ENCODE data around the gene SNIP1. TPM values are rescaled to one million over a fixed set of nuclear protein-coding genes. Genes with fewer than 3 reads are reported as not detected.

Gene SNIP1
- polyA plus RNA-seq, 1 donor from 2014 or later, result 9.5 TPM

DNA sequence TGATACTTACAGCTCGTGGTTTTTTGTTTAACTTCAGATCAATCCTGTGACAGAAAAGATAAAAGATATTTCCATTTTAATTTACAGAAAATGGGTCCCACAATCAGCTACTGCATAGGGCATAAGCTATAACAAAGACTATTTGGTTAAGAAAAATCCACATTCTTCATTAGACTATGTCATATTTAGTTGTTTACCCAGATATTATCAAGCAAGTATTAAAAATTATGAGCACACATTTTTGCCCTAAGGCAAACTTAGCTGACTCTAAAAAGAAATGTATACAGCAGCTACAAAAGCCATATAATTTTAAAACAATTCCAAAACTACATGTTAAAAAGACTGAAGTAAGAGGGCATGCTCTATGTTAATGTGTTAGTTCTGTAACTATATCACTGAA is 58.2 kb downstream of the SNIP1 start:
- no peak overlapping the region for H3K9ac ChIP-seq (ENCODE audit: low read length)
- no peak overlapping the region for H3K27ac ChIP-seq (ENCODE audit: low read length)
- no peaks in the 10 kb centered on the region for H3K9me3 ChIP-seq (ENCODE audit: low read length)
- H4K20me1 ChIP-seq (ENCODE audit: insufficient read depth), result no peaks in the 10 kb centered on the region
- H3K9me2 ChIP-seq (ENCODE audit: insufficient read depth, low read length), result no peaks in the 10 kb centered on the region
- H3K4me3 ChIP-seq (ENCODE audit: low read length), result no peak overlapping the region
- H3K36me3 ChIP-seq (ENCODE audit: insufficient read depth, low read length), result no peaks in the 10 kb centered on the region
- no peaks in the 10 kb centered on the region for H3F3A ChIP-seq (ENCODE audit: insufficient read depth, low read length, poor library complexity, severe bottlenecking)
- H3K4me2 ChIP-seq (ENCODE audit: low read length), result no peak overlapping the region
- TF ChIP-seq, protein P1, sequence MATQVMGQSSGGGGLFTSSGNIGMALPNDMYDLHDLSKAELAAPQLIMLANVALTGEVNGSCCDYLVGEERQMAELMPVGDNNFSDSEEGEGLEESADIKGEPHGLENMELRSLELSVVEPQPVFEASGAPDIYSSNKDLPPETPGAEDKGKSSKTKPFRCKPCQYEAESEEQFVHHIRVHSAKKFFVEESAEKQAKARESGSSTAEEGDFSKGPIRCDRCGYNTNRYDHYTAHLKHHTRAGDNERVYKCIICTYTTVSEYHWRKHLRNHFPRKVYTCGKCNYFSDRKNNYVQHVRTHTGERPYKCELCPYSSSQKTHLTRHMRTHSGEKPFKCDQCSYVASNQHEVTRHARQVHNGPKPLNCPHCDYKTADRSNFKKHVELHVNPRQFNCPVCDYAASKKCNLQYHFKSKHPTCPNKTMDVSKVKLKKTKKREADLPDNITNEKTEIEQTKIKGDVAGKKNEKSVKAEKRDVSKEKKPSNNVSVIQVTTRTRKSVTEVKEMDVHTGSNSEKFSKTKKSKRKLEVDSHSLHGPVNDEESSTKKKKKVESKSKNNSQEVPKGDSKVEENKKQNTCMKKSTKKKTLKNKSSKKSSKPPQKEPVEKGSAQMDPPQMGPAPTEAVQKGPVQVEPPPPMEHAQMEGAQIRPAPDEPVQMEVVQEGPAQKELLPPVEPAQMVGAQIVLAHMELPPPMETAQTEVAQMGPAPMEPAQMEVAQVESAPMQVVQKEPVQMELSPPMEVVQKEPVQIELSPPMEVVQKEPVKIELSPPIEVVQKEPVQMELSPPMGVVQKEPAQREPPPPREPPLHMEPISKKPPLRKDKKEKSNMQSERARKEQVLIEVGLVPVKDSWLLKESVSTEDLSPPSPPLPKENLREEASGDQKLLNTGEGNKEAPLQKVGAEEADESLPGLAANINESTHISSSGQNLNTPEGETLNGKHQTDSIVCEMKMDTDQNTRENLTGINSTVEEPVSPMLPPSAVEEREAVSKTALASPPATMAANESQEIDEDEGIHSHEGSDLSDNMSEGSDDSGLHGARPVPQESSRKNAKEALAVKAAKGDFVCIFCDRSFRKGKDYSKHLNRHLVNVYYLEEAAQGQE (IDR thresholded peaks at IDR 0.05; ENCODE audit: borderline replicate concordance), result no peak
- TF ChIP-seq RAD21 (conservative IDR thresholded peaks at IDR 0.05) (no peak), MXI1 (conservative IDR thresholded peaks at IDR 0.05; ENCODE audit: poor library complexity, severe bottlenecking) (no peak), TAF1 (IDR thresholded peaks at IDR 0.05; ENCODE audit: low read depth) (no peak), EZH2 (IDR thresholded peaks at IDR 0.05; ENCODE audit: borderline replicate concordance, insufficient read depth, low read length, poor library complexity, severe bottlenecking) (no peak), SMC3 (conservative IDR thresholded peaks at IDR 0.05; ENCODE audit: poor library complexity) (no peak), EP300 (conservative IDR thresholded peaks at IDR 0.05; ENCODE audit: poor library complexity, severe bottlenecking) (no peak), POLR2AphosphoS5 (IDR thresholded peaks at IDR 0.05) (no peak)
- TF ChIP-seq, protein P2, sequence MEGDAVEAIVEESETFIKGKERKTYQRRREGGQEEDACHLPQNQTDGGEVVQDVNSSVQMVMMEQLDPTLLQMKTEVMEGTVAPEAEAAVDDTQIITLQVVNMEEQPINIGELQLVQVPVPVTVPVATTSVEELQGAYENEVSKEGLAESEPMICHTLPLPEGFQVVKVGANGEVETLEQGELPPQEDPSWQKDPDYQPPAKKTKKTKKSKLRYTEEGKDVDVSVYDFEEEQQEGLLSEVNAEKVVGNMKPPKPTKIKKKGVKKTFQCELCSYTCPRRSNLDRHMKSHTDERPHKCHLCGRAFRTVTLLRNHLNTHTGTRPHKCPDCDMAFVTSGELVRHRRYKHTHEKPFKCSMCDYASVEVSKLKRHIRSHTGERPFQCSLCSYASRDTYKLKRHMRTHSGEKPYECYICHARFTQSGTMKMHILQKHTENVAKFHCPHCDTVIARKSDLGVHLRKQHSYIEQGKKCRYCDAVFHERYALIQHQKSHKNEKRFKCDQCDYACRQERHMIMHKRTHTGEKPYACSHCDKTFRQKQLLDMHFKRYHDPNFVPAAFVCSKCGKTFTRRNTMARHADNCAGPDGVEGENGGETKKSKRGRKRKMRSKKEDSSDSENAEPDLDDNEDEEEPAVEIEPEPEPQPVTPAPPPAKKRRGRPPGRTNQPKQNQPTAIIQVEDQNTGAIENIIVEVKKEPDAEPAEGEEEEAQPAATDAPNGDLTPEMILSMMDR (IDR thresholded peaks at IDR 0.05; ENCODE audit: poor library complexity, severe bottlenecking), result no peak
- no peak overlapping the region for H2AFZ ChIP-seq (ENCODE audit: low read depth, low read length)
- no peaks in the 10 kb centered on the region for H3K79me2 ChIP-seq (replicated peaks; ENCODE audit: insufficient read depth, low read length)
- no peaks in the 10 kb centered on the region for H3K27me3 ChIP-seq (ENCODE audit: insufficient read depth, low read depth, low read length)

DNA sequence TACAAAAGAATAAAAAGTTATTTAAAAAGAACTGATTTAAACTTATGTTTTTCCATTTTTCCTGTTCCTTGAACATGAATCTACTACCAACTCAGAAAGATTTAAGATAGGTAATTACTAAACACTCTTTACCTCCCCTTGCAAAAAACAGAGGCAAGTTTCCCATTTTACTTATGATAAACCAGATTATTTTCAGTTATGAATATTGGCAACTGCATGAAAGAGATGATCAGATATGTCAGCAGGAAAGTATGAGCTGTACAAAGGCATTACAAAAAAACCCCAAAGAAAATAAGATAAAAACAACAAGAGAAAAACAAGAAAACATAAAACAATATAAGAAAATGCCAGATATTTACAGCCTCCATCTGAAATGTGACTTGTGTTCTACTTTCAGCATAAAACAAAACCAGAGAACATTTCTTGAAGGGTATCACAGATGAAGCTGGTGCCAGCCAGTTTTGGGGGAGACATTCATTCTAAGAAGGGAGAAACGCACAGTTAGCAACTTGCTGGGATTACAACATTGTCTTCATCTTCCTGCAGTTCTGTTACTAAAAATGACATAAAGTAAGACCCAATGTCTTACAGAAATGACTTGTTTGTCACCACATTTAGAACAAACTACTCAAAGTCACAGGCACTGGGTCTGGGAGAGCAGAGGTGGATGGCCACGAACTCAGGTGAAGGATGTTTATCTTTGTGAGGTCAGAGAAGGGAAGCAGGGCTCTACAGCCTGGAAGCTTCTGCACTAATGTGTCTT is 60.6 kb downstream of the SNIP1 start:
- H3K9ac ChIP-seq (ENCODE audit: low read length), result no peak overlapping the region
- no peaks in the 10 kb centered on the region for H3K9me2 ChIP-seq (ENCODE audit: insufficient read depth, low read length)
- H4K20me1 ChIP-seq (ENCODE audit: insufficient read depth), result no peaks in the 10 kb centered on the region
- H2AFZ ChIP-seq (ENCODE audit: low read depth, low read length), result no peak overlapping the region
- H3K27me3 ChIP-seq (ENCODE audit: insufficient read depth, low read depth, low read length), result no peaks in the 10 kb centered on the region
- H3K9me3 ChIP-seq (ENCODE audit: low read length), result no peaks in the 10 kb centered on the region
- no peak overlapping the region for H3K4me3 ChIP-seq (ENCODE audit: low read length)
- no peaks in the 10 kb centered on the region for H3F3A ChIP-seq (ENCODE audit: insufficient read depth, low read length, poor library complexity, severe bottlenecking)
- no peaks in the 10 kb centered on the region for H3K79me2 ChIP-seq (replicated peaks; ENCODE audit: insufficient read depth, low read length)
- no peak for TF ChIP-seq EP300 (conservative IDR thresholded peaks at IDR 0.05; ENCODE audit: poor library complexity, severe bottlenecking)
- no peak for TF ChIP-seq EZH2 (IDR thresholded peaks at IDR 0.05; ENCODE audit: borderline replicate concordance, insufficient read depth, low read length, poor library complexity, severe bottlenecking)
- TF ChIP-seq POLR2AphosphoS5 (IDR thresholded peaks at IDR 0.05), result no peak
- no peak for TF ChIP-seq RAD21 (conservative IDR thresholded peaks at IDR 0.05)
- TF ChIP-seq, protein P2 (IDR thresholded peaks at IDR 0.05; ENCODE audit: poor library complexity, severe bottlenecking), result no peak
- TF ChIP-seq, protein P1 (IDR thresholded peaks at IDR 0.05; ENCODE audit: borderline replicate concordance), result no peak
- TF ChIP-seq SMC3 (conservative IDR thresholded peaks at IDR 0.05; ENCODE audit: poor library complexity), result no peak
- no peak for TF ChIP-seq MXI1 (conservative IDR thresholded peaks at IDR 0.05; ENCODE audit: poor library complexity, severe bottlenecking)
- TF ChIP-seq TAF1 (IDR thresholded peaks at IDR 0.05; ENCODE audit: low read depth), result no peak
- H3K27ac ChIP-seq (ENCODE audit: low read length), result no peak overlapping the region
- peaks cover 5% of the 10 kb centered on the region for H3K36me3 ChIP-seq (ENCODE audit: insufficient read depth, low read length)
- no peak overlapping the region for H3K4me2 ChIP-seq (ENCODE audit: low read length)

All from neural cell (in vitro differentiated cells).